NCI-H1105 treated with DMSO at 0.1 percent for 48 hours (cell line): Measurements from ENCODE around the gene NFIA.

Source experiments
- DNase-seq: peaks from one replicate; lab custom pipeline; 2025; lab: John Stamatoyannopoulos, UW

Gene NFIA

GRCh38 chr1:61082311-61083012 lies at the start of gene NFIA:
TSS of gene NFIA (plus strand) at chr1:61082561.
- peak; percentile 69 for DNase-seq

- no peak for DNase-seq
These were observed 46.5 kb upstream of the NFIA start for GRCh38 chr1:61035880-61036279.

GRCh38 chr1:61042466-61043009 lies 39.8 kb upstream of the NFIA start:
- DNase-seq = peak; percentile 91

GRCh38 chr1:61043010-61043820 lies 39.1 kb upstream of the NFIA start:
- DNase-seq = peak; percentile 91

GRCh38 chr1:61046434-61046833 lies 35.9 kb upstream of the NFIA start:
- no peak for DNase-seq

- DNase-seq = no peak
These were observed 35.3 kb upstream of the NFIA start for GRCh38 chr1:61047061-61047460.

GRCh38 chr1:61049850-61050540 lies 32.4 kb upstream of the NFIA start:
- DNase-seq = peak; percentile 93

GRCh38 chr1:61050541-61051442 lies 31.6 kb upstream of the NFIA start:
- peak; percentile 31 for DNase-seq

- no peak for DNase-seq
These were observed 31.0 kb upstream of the NFIA start for GRCh38 chr1:61051443-61051718.

- DNase-seq = no peak
These were observed 30.5 kb upstream of the NFIA start for GRCh38 chr1:61051719-61052394.

- DNase-seq = no peak
These were observed 29.8 kb upstream of the NFIA start for GRCh38 chr1:61052395-61053225.

- DNase-seq = no peak
These were observed 29.1 kb upstream of the NFIA start for GRCh38 chr1:61053226-61053711.

- DNase-seq = no peak
These were observed 28.4 kb upstream of the NFIA start for GRCh38 chr1:61053712-61054600.

GRCh38 chr1:61054601-61054993 lies 27.8 kb upstream of the NFIA start:
- DNase-seq = no peak

- DNase-seq = peak; percentile 54
These were observed 27.2 kb upstream of the NFIA start for GRCh38 chr1:61055110-61055614.

- no peak for DNase-seq
These were observed 26.2 kb upstream of the NFIA start for GRCh38 chr1:61056196-61056572.

- peak; percentile 64 for DNase-seq
These were observed 25.6 kb upstream of the NFIA start for GRCh38 chr1:61056573-61057439.
